SK-N-SH (cell line): ENCODE measurements around the gene IQSEC1. TPM values are rescaled to one million over a fixed set of nuclear protein-coding genes. Genes with fewer than 3 reads are reported as not detected.

Experiments
- CTCF ChIA-PET: fragments of 300-600, 350-600 bp; formaldehyde crosslinking; extraction: SDS; loops from one replicate; lab custom pipeline; 2021; lab: Yijun Ruan, JAX
- POLR2A ChIA-PET: fragments of 350-600 bp; sonication (Branson Sonifier 250); formaldehyde crosslinking; extraction: SDS; loops from one replicate; lab custom pipeline; 2020; ENCODE audit warnings: antibody characterized with exemption, inconsistent platforms; lab: Yijun Ruan, JAX
- DNase-seq: peaks from one replicate; pipeline ENCODE4 v3.0.0; 2012
- H2AFZ ChIP-seq: fragments of 200-600 bp; sonication (generic); 2 replicates; pipeline ENCODE4 v1.8.1; 2016; ENCODE audit warnings: antibody characterized with exemption, mild to moderate bottlenecking, low read depth
- H3F3A ChIP-seq: fragments of 200-600 bp; sonication (generic); replicated peaks from 2 replicates; pipeline ENCODE3; 2016; ENCODE audit warnings: antibody characterized with exemption, mild to moderate bottlenecking; ENCODE audit not compliant: insufficient read depth
- H3K27ac ChIP-seq, 2 experiments: fragments of 200-500 bp in 1 of 2; fragments of 200-600 bp in 1 of 2; sonication (Bioruptor generic) in 1 of 2; sonication (generic), shearing (Covaris generic) in 1 of 2; 2 replicates each; pipeline versions ENCODE4 v1.5.1 to v1.6.1; 2014 to 2016; ENCODE audit warnings: low read depth in 2 of 2, inconsistent platforms in 1 of 2, low read length in 1 of 2, mild to moderate bottlenecking in 1 of 2, mixed read lengths in 1 of 2
- H3K27me3 ChIP-seq: fragments of 200-600 bp; sonication (generic), shearing (Covaris generic); 2 replicates; pipeline ENCODE4 v1.6.1; 2016; ENCODE audit warnings: mixed run types; ENCODE audit not compliant: insufficient read depth
- H3K36me3 ChIP-seq, 2 experiments: fragments of 200-500 bp in 1 of 2; fragments of 200-600 bp in 1 of 2; sonication (Bioruptor generic) in 1 of 2; sonication (generic) in 1 of 2; replicated peaks in 1 of 2; 2 replicates each; pipeline versions ENCODE3 to v1.5.1; 2014 to 2016; ENCODE audit warnings: low read length in 1 of 2, mild to moderate bottlenecking in 1 of 2; ENCODE audit not compliant: insufficient read depth in 2 of 2, control insufficient read depth in 1 of 2
- H3K4me1 ChIP-seq, 2 experiments: fragments of 200-500 bp in 1 of 2; fragments of 200-600 bp in 1 of 2; sonication (Bioruptor generic) in 1 of 2; sonication (generic), shearing (Covaris generic) in 1 of 2; 2 replicates each; pipeline versions ENCODE4 v1.5.1 to v1.6.1; 2014 to 2016; ENCODE audit warnings: low read depth in 1 of 2, low read length in 1 of 2, mixed run types in 1 of 2; ENCODE audit not compliant: insufficient read depth in 2 of 2, control insufficient read depth in 1 of 2
- H3K4me2 ChIP-seq: fragments of 200-600 bp; sonication (generic), shearing (Covaris generic); 2 replicates; pipeline ENCODE4 v1.6.1; 2017; ENCODE audit warnings: mixed run types
- H3K4me3 ChIP-seq, 2 experiments: fragments of 200-500 bp in 1 of 2; fragments of 200-600 bp in 1 of 2; sonication (Bioruptor generic) in 1 of 2; sonication (generic), shearing (Covaris generic) in 1 of 2; 2 replicates each; pipeline versions ENCODE4 v1.5.1 to v1.8.1; 2014 to 2016; ENCODE audit warnings: low read depth in 2 of 2, inconsistent platforms in 1 of 2, low read length in 1 of 2, mild to moderate bottlenecking in 1 of 2, mixed read lengths in 1 of 2, moderate library complexity in 1 of 2
- H3K79me2 ChIP-seq: fragments of 200-600 bp; sonication (generic); 2 replicates; pipeline ENCODE4 v1.8.1; 2017; ENCODE audit warnings: mild to moderate bottlenecking; ENCODE audit not compliant: insufficient read depth
- H3K9ac ChIP-seq: fragments of 200-600 bp; sonication (generic); 2 replicates; pipeline ENCODE4 v1.6.1; 2017; ENCODE audit warnings: mixed run types
- H3K9me2 ChIP-seq: fragments of 200-600 bp; sonication (generic); 2 replicates; pipeline ENCODE4 v1.6.1; 2017; ENCODE audit warnings: mixed run types
- H3K9me3 ChIP-seq: fragments of 200-600 bp; sonication (generic); 2 replicates; pipeline ENCODE4 v1.6.1; 2017; ENCODE audit warnings: mixed run types, mild to moderate bottlenecking, moderate library complexity
- H4K20me1 ChIP-seq: fragments of 200-600 bp; sonication (generic); 2 replicates; pipeline ENCODE4 v1.6.1; 2017; ENCODE audit warnings: mild to moderate bottlenecking, mixed run types; ENCODE audit not compliant: insufficient read depth
- CHD2 ChIP-seq: fragments of 150-350 bp; IDR thresholded peaks from 2 replicates; pipeline ENCODE4 v1.6.1; 2018; ENCODE audit warnings: low read length; ENCODE audit not compliant: partially characterized antibody
- EZH2phosphoT487 ChIP-seq: fragments of 200-600 bp; sonication (generic); IDR thresholded peaks from 2 replicates; pipeline ENCODE4 v1.6.1; 2017; ENCODE audit warnings: low read depth, mixed run types, mild to moderate bottlenecking, antibody characterized with exemption, moderate library complexity, borderline replicate concordance
- FOXM1 ChIP-seq: IDR thresholded peaks from 2 replicates; pipeline ENCODE4 v1.4.0; 2012; ENCODE audit warnings: low read depth, mild to moderate bottlenecking
- MEF2A ChIP-seq: IDR thresholded peaks from 2 replicates; pipeline ENCODE4 v1.4.0; 2012; ENCODE audit warnings: low read depth, borderline replicate concordance
- NRF1 ChIP-seq: IDR thresholded peaks from 2 replicates; pipeline ENCODE4 v1.6.1; 2012; ENCODE audit warnings: low read depth, mild to moderate bottlenecking, low read length
- RAD21 ChIP-seq: IDR thresholded peaks from 2 replicates; pipeline ENCODE4 v1.6.1; 2012; ENCODE audit warnings: mild to moderate bottlenecking, low read length
- RCOR1 ChIP-seq: fragments of 150-350 bp; IDR thresholded peaks from 2 replicates; pipeline ENCODE4 v1.6.1; 2017; ENCODE audit warnings: antibody characterized with exemption, low read length
- RFX5 ChIP-seq: IDR thresholded peaks from 2 replicates; pipeline ENCODE4 v1.6.1; 2012; ENCODE audit warnings: mild to moderate bottlenecking, improper control_type of control experiment, low read length
- RXRA ChIP-seq: IDR thresholded peaks from 2 replicates; pipeline ENCODE4 v1.4.0; 2012; ENCODE audit warnings: low read depth, mild to moderate bottlenecking, borderline replicate concordance
- SIN3A ChIP-seq: IDR thresholded peaks from 2 replicates; pipeline ENCODE4 v1.6.1; 2012; ENCODE audit warnings: low read depth, mild to moderate bottlenecking, low read length, moderate library complexity, borderline replicate concordance
- TAF1 ChIP-seq: IDR thresholded peaks from 2 replicates; pipeline ENCODE4 v1.6.1; 2012; ENCODE audit warnings: low read depth, mild to moderate bottlenecking, low read length, moderate library complexity, borderline replicate concordance
- YY1 ChIP-seq: IDR thresholded peaks from 2 replicates; pipeline ENCODE4 v1.4.0; 2012; ENCODE audit warnings: low read depth, mild to moderate bottlenecking
- WGBS: methylation state at CpG from one replicate; pipeline ENCODE4 v1.1.6; 2017; ENCODE audit warnings: low lambda C conversion rate; 5-methylcytosine and 5-hydroxymethylcytosine counted together
- polyA plus RNA-seq, 3 experiments: library from polyadenylated mRNA; depleted of rRNA; stranded (reverse); fragments of >200 nt; gene quantifications; 2 replicates each; pipeline ENCODE4 v1.2.3, GENCODE V29; 2012
- TF ChIP-seq, protein P1 (sequence below): IDR thresholded peaks from 2 replicates; pipeline ENCODE4 v1.4.0; 2012; ENCODE audit warnings: low read depth, borderline replicate concordance
- TF ChIP-seq, protein P2 (sequence below): IDR thresholded peaks from 2 replicates; pipeline ENCODE4 v1.6.1; 2012; ENCODE audit warnings: mild to moderate bottlenecking, low read depth, low read length, moderate library complexity
- TF ChIP-seq, protein P3 (sequence below): fragments of 150-350 bp; IDR thresholded peaks from 2 replicates; pipeline ENCODE4 v1.6.1; 2017; ENCODE audit warnings: antibody characterized with exemption, low read length, low read depth, borderline replicate concordance
- TF ChIP-seq, protein P4 (sequence below): fragments of 200-600 bp; sonication (generic); IDR thresholded peaks from 2 replicates; pipeline ENCODE4 v1.6.1; 2017; ENCODE audit warnings: antibody characterized with exemption, mild to moderate bottlenecking, moderate library complexity

Gene IQSEC1
- polyA plus RNA-seq, 1 of the 3 experiments (the other 2 are of a cell fraction) = 6.2 TPM

DNA sequence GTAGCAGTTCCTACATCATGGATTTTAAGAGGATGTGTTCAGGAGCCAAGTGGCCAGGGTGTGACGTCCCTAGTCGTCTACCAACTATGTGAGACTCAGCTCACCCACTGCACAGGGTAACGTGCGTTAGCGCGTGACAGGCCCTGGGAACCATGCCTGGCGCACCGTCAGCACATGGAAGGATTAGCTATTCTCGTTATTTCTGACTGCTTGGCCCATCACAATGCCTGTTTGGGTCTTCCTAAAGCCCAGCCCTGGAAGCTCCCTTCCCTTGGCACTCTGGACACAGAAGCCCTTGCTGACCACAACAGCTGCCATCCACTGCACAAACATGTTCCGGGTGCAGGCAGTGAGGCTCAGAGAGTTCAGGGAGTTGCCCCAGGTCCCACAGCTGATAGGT lies 140.9 kb downstream of the IQSEC1 start (continued):
- TF ChIP-seq TAF1 = no peak
- TF ChIP-seq MEF2A = no peak
- TF ChIP-seq RCOR1 = no peak
- no peak for TF ChIP-seq FOXM1
- TF ChIP-seq NRF1 = no peak

DNA sequence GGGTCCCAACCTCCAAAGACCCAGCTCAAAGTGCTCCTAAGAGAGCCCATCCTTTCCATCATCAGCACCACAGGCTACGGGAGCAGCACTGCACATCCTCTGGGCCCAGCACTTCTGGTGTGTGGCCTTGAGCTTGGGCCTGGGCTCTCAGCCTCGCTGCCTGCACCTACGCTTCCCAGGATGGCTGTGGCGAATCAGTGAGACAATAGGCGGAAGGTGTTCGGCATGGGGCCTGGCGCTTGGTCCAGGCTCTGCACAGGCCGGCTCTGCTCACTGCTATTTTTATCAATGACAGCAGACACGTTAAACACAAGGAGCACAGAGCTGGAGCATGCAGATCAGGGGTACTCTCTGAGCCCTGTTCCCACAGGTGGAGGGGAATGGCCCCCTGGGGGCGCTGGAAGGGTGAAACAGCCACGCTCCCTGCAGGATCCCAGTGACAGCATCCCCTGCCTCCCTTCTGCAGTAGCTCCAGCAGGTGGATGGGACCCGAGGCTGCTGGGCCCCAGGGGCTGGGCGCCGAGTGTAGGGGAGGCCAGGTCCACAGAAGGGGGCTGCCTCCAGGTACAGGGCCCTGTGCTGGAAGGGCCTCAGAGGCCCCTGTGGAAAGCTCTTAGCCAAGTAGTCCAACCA lies 141.8 kb downstream of the IQSEC1 start:
- H3K9me3 ChIP-seq = no peaks in the 10 kb centered on the region
- H3K27ac ChIP-seq = no peak overlapping the region
- no peaks in the 10 kb centered on the region for H3K79me2 ChIP-seq
- no peaks in the 10 kb centered on the region for H3K9me2 ChIP-seq
- CTCF ChIA-PET = interaction anchor here (0.7 to 5.5 kb wide), 11 partner anchors 8 to 64 kb away, joined by 3 to 21 read pairs (median 4); no protein-coding TSS in a partner anchor
- H3K4me3 ChIP-seq = no peak overlapping the region
- H3F3A ChIP-seq = no peaks in the 10 kb centered on the region
- H2AFZ ChIP-seq = no peak overlapping the region
- no peak for DNase-seq
- WGBS = 100% methylated on average over 4 of the region's 14 CpGs
- H4K20me1 ChIP-seq = peaks cover 57% of the 10 kb centered on the region
- no peak for TF ChIP-seq NRF1
- TF ChIP-seq RFX5 = no peak
- POLR2A ChIA-PET = no interaction called here
- no peak overlapping the region for H3K9ac ChIP-seq
- peaks cover 0 to 37% of the 10 kb centered on the region in 2 experiments; a peak in 2 of 4 replicates for H3K4me1 ChIP-seq
- H3K27me3 ChIP-seq = no peaks in the 10 kb centered on the region
- peaks cover 0 to 48% of the 10 kb centered on the region in 2 experiments for H3K36me3 ChIP-seq
- no peak overlapping the region for H3K4me2 ChIP-seq

DNA sequence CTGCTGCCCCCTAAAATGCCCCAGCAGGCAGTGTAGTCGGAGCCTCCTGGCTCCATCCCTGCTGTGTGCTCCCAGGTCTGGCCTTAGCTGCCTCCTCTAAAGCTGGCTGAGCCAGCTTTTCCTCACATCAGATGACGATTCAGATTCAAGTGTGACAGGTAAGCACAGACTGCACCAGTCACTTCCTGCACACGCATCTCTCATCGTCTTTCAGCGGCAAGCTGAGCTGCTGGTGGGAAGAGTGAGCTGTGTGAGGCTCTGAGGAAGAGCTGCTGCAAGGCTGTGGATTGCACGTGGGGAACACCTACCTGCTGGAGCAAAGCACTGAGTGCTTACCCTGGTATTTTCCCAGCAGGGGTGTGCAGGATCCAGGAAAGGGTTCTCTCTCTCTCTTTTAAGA lies 143.4 kb downstream of the IQSEC1 start:
- CTCF ChIA-PET = interaction anchor here (0.9 to 1.9 kb wide), 3 partner anchors 11 to 65 kb away, joined by 3 to 6 read pairs (median 5); no protein-coding TSS in a partner anchor
- H3F3A ChIP-seq = no peaks in the 10 kb centered on the region
- WGBS = 91% methylated on average over 6 of the region's 6 CpGs
- TF ChIP-seq NRF1 (no peak), YY1 (no peak), EZH2phosphoT487 (no peak), SIN3A (no peak), FOXM1 (no peak), CHD2 (no peak), RAD21 (no peak), RXRA (no peak)
- TF ChIP-seq, protein P1, sequence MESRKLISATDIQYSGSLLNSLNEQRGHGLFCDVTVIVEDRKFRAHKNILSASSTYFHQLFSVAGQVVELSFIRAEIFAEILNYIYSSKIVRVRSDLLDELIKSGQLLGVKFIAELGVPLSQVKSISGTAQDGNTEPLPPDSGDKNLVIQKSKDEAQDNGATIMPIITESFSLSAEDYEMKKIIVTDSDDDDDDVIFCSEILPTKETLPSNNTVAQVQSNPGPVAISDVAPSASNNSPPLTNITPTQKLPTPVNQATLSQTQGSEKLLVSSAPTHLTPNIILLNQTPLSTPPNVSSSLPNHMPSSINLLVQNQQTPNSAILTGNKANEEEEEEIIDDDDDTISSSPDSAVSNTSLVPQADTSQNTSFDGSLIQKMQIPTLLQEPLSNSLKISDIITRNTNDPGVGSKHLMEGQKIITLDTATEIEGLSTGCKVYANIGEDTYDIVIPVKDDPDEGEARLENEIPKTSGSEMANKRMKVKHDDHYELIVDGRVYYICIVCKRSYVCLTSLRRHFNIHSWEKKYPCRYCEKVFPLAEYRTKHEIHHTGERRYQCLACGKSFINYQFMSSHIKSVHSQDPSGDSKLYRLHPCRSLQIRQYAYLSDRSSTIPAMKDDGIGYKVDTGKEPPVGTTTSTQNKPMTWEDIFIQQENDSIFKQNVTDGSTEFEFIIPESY = no peak
- TF ChIP-seq, protein P2, sequence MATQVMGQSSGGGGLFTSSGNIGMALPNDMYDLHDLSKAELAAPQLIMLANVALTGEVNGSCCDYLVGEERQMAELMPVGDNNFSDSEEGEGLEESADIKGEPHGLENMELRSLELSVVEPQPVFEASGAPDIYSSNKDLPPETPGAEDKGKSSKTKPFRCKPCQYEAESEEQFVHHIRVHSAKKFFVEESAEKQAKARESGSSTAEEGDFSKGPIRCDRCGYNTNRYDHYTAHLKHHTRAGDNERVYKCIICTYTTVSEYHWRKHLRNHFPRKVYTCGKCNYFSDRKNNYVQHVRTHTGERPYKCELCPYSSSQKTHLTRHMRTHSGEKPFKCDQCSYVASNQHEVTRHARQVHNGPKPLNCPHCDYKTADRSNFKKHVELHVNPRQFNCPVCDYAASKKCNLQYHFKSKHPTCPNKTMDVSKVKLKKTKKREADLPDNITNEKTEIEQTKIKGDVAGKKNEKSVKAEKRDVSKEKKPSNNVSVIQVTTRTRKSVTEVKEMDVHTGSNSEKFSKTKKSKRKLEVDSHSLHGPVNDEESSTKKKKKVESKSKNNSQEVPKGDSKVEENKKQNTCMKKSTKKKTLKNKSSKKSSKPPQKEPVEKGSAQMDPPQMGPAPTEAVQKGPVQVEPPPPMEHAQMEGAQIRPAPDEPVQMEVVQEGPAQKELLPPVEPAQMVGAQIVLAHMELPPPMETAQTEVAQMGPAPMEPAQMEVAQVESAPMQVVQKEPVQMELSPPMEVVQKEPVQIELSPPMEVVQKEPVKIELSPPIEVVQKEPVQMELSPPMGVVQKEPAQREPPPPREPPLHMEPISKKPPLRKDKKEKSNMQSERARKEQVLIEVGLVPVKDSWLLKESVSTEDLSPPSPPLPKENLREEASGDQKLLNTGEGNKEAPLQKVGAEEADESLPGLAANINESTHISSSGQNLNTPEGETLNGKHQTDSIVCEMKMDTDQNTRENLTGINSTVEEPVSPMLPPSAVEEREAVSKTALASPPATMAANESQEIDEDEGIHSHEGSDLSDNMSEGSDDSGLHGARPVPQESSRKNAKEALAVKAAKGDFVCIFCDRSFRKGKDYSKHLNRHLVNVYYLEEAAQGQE = no peak
- TF ChIP-seq, protein P3, sequence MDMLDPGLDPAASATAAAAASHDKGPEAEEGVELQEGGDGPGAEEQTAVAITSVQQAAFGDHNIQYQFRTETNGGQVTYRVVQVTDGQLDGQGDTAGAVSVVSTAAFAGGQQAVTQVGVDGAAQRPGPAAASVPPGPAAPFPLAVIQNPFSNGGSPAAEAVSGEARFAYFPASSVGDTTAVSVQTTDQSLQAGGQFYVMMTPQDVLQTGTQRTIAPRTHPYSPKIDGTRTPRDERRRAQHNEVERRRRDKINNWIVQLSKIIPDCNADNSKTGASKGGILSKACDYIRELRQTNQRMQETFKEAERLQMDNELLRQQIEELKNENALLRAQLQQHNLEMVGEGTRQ = no peak
- TF ChIP-seq, protein P4, sequence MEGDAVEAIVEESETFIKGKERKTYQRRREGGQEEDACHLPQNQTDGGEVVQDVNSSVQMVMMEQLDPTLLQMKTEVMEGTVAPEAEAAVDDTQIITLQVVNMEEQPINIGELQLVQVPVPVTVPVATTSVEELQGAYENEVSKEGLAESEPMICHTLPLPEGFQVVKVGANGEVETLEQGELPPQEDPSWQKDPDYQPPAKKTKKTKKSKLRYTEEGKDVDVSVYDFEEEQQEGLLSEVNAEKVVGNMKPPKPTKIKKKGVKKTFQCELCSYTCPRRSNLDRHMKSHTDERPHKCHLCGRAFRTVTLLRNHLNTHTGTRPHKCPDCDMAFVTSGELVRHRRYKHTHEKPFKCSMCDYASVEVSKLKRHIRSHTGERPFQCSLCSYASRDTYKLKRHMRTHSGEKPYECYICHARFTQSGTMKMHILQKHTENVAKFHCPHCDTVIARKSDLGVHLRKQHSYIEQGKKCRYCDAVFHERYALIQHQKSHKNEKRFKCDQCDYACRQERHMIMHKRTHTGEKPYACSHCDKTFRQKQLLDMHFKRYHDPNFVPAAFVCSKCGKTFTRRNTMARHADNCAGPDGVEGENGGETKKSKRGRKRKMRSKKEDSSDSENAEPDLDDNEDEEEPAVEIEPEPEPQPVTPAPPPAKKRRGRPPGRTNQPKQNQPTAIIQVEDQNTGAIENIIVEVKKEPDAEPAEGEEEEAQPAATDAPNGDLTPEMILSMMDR = no peak

More for the DNA sequence above, 143.4 kb downstream of the IQSEC1 start:
- no peak for DNase-seq
- Histone ChIP-seq H3K27ac (no peak overlapping the region), H3K36me3 (peaks cover 0 to 37% of the 10 kb centered on the region in 2 experiments), H3K4me2 (no peak overlapping the region), H3K79me2 (no peaks in the 10 kb centered on the region), H4K20me1 (peaks cover 50% of the 10 kb centered on the region), H3K9me3 (no peaks in the 10 kb centered on the region), H3K4me1 (peaks cover 0 to 30% of the 10 kb centered on the region in 2 experiments; a peak in 2 of 4 replicates), H3K9ac (no peak overlapping the region), H2AFZ (no peak overlapping the region), H3K27me3 (no peaks in the 10 kb centered on the region), H3K9me2 (no peaks in the 10 kb centered on the region), H3K4me3 (no peak overlapping the region)
- POLR2A ChIA-PET = interaction anchor here (0.7 kb wide), 1 partner anchor 62 kb away, joined by 3 read pairs; no protein-coding TSS in a partner anchor
